K562 (cell line): ENCODE results near the gene ARHGAP10. TPM values are rescaled to one million over a fixed set of nuclear protein-coding genes. Genes with fewer than 3 reads are reported as not detected.

ENCODE experiments used
- ATAC-seq: fragments of 200-7000 bp; cut with Tn5 transposase; 3 replicates; pipeline ENCODE4 v1.9.1; 2020; ENCODE audit warnings: moderate library complexity
- BruUV-seq: library from RNA; stranded (reverse); fragments of 400-500 nt; replicated peaks from 2 replicates; lab custom pipeline; 2021; lab: Mats Ljungman, UMichigan
- CTCF ChIA-PET: fragments of 300-600 bp; formaldehyde crosslinking; extraction: SDS; loops from one replicate; lab custom pipeline; 2021; ENCODE audit warnings: low intra/inter-chr PET ratio; lab: Yijun Ruan, JAX
- POLR2A ChIA-PET: fragments of 300-600, 350-650 bp; sonication (Branson Sonifier 250); formaldehyde crosslinking; extraction: SDS; loops from one replicate; lab custom pipeline; 2021; ENCODE audit warnings: antibody characterized with exemption, inconsistent platforms; lab: Yijun Ruan, JAX
- DNase-seq, 4 experiments: peaks; one replicate each; pipeline versions ENCODE4 v3.0.0 to v3.0.0-alpha.2; 2011 to 2018; ENCODE audit warnings: low spot score in 3 of 4, mixed read lengths in 3 of 4; ENCODE audit errors: extremely low read depth in 1 of 4
- FAIRE-seq: peaks from 2 replicates; lab custom pipeline; 2011; peaks lifted over from hg19 to GRCh38; lab: Jason Lieb, UNC
- H2AFZ ChIP-seq: 2 replicates; pipeline ENCODE4 v1.6.0; 2011; ENCODE audit warnings: low read depth, low read length, control low read depth, inconsistent platforms
- H3K27ac ChIP-seq: fragments of 200-600 bp; 3 replicates; pipeline ENCODE4 v1.8.0; 2011; ENCODE audit warnings: low read depth, mild to moderate bottlenecking, control low read depth, inconsistent platforms, low read length, moderate library complexity, mixed read lengths; ENCODE audit errors: extremely low read depth
- H3K27me3 ChIP-seq, 2 experiments: fragments of 300-600 bp in 1 of 2; 2 replicates in 1 of 2; 3 replicates in 1 of 2; pipeline versions ENCODE4 v1.6.0 to v1.8.0; 2011; ENCODE audit warnings: inconsistent platforms in 2 of 2, low read length in 2 of 2, mild to moderate bottlenecking in 1 of 2, mixed read lengths in 1 of 2, moderate library complexity in 1 of 2; ENCODE audit not compliant: control insufficient read depth in 2 of 2, insufficient read depth in 2 of 2
- H3K36me3 ChIP-seq: fragments of 300-600 bp; 3 replicates; pipeline ENCODE4 v1.8.0; 2011; ENCODE audit warnings: mild to moderate bottlenecking, low read length, inconsistent platforms; ENCODE audit not compliant: control insufficient read depth, insufficient read depth
- H3K4me1 ChIP-seq, 2 experiments: fragments of 200-600 bp in 1 of 2; replicated peaks in 1 of 2; 2 replicates in 1 of 2; 3 replicates in 1 of 2; pipeline versions ENCODE4 v1.5.1 to v1.8.0; 2011; ENCODE audit warnings: inconsistent platforms in 2 of 2, low read length in 2 of 2, mild to moderate bottlenecking in 1 of 2, mixed read lengths in 1 of 2, moderate library complexity in 1 of 2; ENCODE audit not compliant: control insufficient read depth in 2 of 2, insufficient read depth in 2 of 2
- H3K4me2 ChIP-seq: 2 replicates; pipeline ENCODE4 v1.6.1; 2011; ENCODE audit warnings: low read length, control low read depth, inconsistent platforms, mixed read lengths; ENCODE audit not compliant: insufficient read depth
- H3K4me3 ChIP-seq: fragments of 200-600 bp; sonication (generic), shearing (Covaris generic); 2 replicates; pipeline ENCODE4 v1.5.1; 2016; ENCODE audit warnings: control low read depth, inconsistent platforms
- H3K79me2 ChIP-seq: fragments of 200-600 bp; 3 replicates; pipeline ENCODE4 v1.8.0; 2011; ENCODE audit warnings: low read length, inconsistent platforms; ENCODE audit not compliant: control insufficient read depth, insufficient read depth
- H3K9ac ChIP-seq, 2 experiments: 2 replicates each; pipeline versions ENCODE4 v1.6.0 to v1.6.1; 2011; ENCODE audit warnings: low read depth in 2 of 2, low read length in 2 of 2, control low read depth in 1 of 2, inconsistent platforms in 1 of 2, mild to moderate bottlenecking in 1 of 2, mixed read lengths in 1 of 2; ENCODE audit not compliant: insufficient read depth in 1 of 2
- H3K9me1 ChIP-seq: one replicate; pipeline ENCODE4 v1.6.0; 2011; ENCODE audit warnings: inconsistent platforms, mild to moderate bottlenecking, low read length, moderate library complexity; ENCODE audit not compliant: control insufficient read depth, insufficient read depth
- H3K9me3 ChIP-seq: replicated peaks from 2 replicates; pipeline ENCODE4 v1.5.1; 2011; ENCODE audit warnings: low read depth, low read length, inconsistent platforms; ENCODE audit not compliant: control insufficient read depth, insufficient read depth
- H4K20me1 ChIP-seq: replicated peaks from 2 replicates; pipeline ENCODE4 v1.6.1; 2011; ENCODE audit warnings: low read length, inconsistent platforms, mixed read lengths; ENCODE audit not compliant: control insufficient read depth, insufficient read depth
- BCOR ChIP-seq: fragments of 450-650 bp; IDR thresholded peaks from 2 replicates; pipeline ENCODE4 v1.6.1; 2016
- ELF2 ChIP-seq: fragments of 250-450 bp; sonication (Bioruptor Pico); IDR thresholded peaks from 2 replicates; pipeline ENCODE4 v1.5.0; 2021; ENCODE audit warnings: mild to moderate bottlenecking
- MECOM ChIP-seq: fragments of 250-450 bp; sonication (Bioruptor Pico); IDR thresholded peaks from 2 replicates; pipeline ENCODE4 v1.8.0; 2022; ENCODE audit warnings: inconsistent platforms
- RBM39 ChIP-seq: fragments of 200-400 bp; formaldehyde crosslinking; optimal IDR thresholded peaks from 2 replicates; pipeline ENCODE3; 2018; ENCODE audit warnings: low read depth, low read length
- THRAP3 ChIP-seq: fragments of 450-650 bp; IDR thresholded peaks from 2 replicates; pipeline ENCODE4 v1.6.1; 2016; ENCODE audit warnings: mild to moderate bottlenecking, inconsistent platforms, borderline replicate concordance
- XRCC5 ChIP-seq: fragments of 200-400 bp; formaldehyde crosslinking; IDR thresholded peaks from 2 replicates; pipeline ENCODE4 v1.6.1; 2017; ENCODE audit warnings: low read depth, mild to moderate bottlenecking, low read length
- ZKSCAN8 ChIP-seq: fragments of 200-800 bp; sonication (Bioruptor generic); IDR thresholded peaks from 2 replicates; pipeline ENCODE4 v1.6.1; 2016; ENCODE audit warnings: missing genetic modification characterization, missing compliant biosample characterization
- WGBS: fragments of 100-300 bp; shearing (Covaris generic); methylation state at CpG from one replicate; pipeline ENCODE4 v1.1.6; 2016; ENCODE audit warnings: low coverage, mixed read lengths; ENCODE audit not compliant: insufficient coverage; ENCODE audit errors: missing lambda C conversion rate; 5-methylcytosine and 5-hydroxymethylcytosine counted together
- in situ Hi-C: fragments of 300-500 bp; cut with MboI; formaldehyde crosslinking; loops from 4 replicates; pipeline ENCODE4 v1.15.0; 2018; ENCODE audit warnings: inconsistent platforms, mixed read lengths
- intact Hi-C: fragments of 100-400 bp; cut with micrococcal nuclease; formaldehyde crosslinking; loops from 2 replicates; pipeline ENCODE4 v1.14.2; 2022
- polyA plus RNA-seq, 8 experiments: library from polyadenylated mRNA; depleted of rRNA in 4 of 8; stranded (reverse) in 5 of 8; unstranded in 3 of 8; fragments of >200 nt; fragmentation: Nextera tagmentation in 2 of 8; fragmentation: Illumina TruSeq in 1 of 8; extraction: Ambion mirVana in 2 of 8; extraction: Trizol in 1 of 8; gene quantifications; 2 replicates each; pipeline versions ENCODE4 v1.2.1 to v1.2.3, GENCODE V29; 2011 to 2014; ENCODE audit warnings: inconsistent platforms in 1 of 8, missing spikeins in 1 of 8
- total RNA-seq, 7 experiments: library from RNA; depleted of rRNA in 6 of 7; stranded (reverse); fragments of >200 nt in 6 of 7; fragmentation: Illumina TruSeq in 2 of 7; extraction: Trizol in 2 of 7; gene quantifications; 2 replicates each; pipeline versions ENCODE4 v1.2.1 to v1.2.3, GENCODE V29; 2011 to 2021; ENCODE audit warnings: low replicate concordance in 1 of 7

Gene ARHGAP10
- total and polyA plus RNA-seq, 9 of the 15 experiments (the other 6 are each of a cell fraction or from before 2014, with no cell fraction given), result 0.03 to 0.22 (median 0.06) TPM; not detected in 3

DNA sequence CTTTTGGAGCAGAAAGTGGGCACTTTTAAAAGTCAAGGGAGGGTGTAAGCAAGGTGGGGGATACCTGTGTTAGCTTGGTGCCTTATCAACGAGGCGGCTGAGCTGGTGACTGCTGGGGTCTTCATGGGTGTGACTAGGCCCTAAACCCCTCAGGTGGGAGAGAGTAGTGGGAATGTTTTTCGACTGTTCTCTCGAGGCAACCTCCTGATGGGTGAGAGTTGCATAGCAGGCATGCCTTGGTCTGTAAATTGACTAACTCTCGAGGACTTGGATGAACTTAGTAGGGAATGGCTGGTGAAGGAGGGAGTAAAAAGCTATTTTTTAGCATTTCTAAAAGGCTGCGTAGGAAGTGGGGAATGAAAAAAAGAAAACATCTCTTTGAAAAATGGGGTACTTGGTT is 80.0 kb downstream of the ARHGAP10 start:
- CTCF ChIA-PET, result no interaction called here
- in situ Hi-C loops, result no loop called here
- Histone ChIP-seq H3K4me2 (no peak overlapping the region), H3K9ac (no peak overlapping the region), H3K9me3 (no peaks in the 10 kb centered on the region), H3K27me3 (no peaks in the 10 kb centered on the region; a peak in 1 of 5 replicates), H3K4me3 (no peak overlapping the region), H3K27ac (no peak overlapping the region), H2AFZ (no peak overlapping the region), H3K79me2 (no peaks in the 10 kb centered on the region), H3K36me3 (no peaks in the 10 kb centered on the region), H3K4me1 (no peaks in the 10 kb centered on the region), H3K9me1 (no peaks in the 10 kb centered on the region), H4K20me1 (no peaks in the 10 kb centered on the region; the same call in 1 of the 2 replicates)
- no peak for TF ChIP-seq RBM39
- TF ChIP-seq MECOM, result no peak
- TF ChIP-seq THRAP3, result no peak
- TF ChIP-seq ZKSCAN8 (CRISPR knock-in tag), result no peak
- TF ChIP-seq ELF2 (CRISPR knock-in tag), result no peak
- no peak for TF ChIP-seq BCOR
- TF ChIP-seq XRCC5, result no peak
- intact Hi-C loops, result no loop called here
- BruUV-seq, result no TSS peak
- 0% methylated on average over 6 of the region's 6 CpGs for WGBS
- no peak for FAIRE-seq
- no peak for DNase-seq
- POLR2A ChIA-PET, result no interaction called here
- no peak for ATAC-seq
